ENCODE measurements around the gene VDAC1.

Gene VDAC1

GRCh38 chr5:133995341-133995740 is 9.4 kb downstream of the VDAC1 start:
- DNase-seq (ENCODE audit: low read depth): peak; percentile 27
- H3K4me3 ChIP-seq (ENCODE audit: low read depth, low read length): no peak overlapping the region
- no peak for TF ChIP-seq CTCF (conservative IDR thresholded peaks at IDR 0.05; ENCODE audit: low read depth, low read length)

- no peak overlapping the region for H3K4me3 ChIP-seq (ENCODE audit: low read depth, low read length)
- no peak for TF ChIP-seq CTCF (conservative IDR thresholded peaks at IDR 0.05; ENCODE audit: low read depth, low read length)
Measured at GRCh38 chr5:133994990-133995333, 9.8 kb downstream of the VDAC1 start.

GRCh38 chr5:133994297-133994989 is 10.3 kb downstream of the VDAC1 start:
- DNase-seq (ENCODE audit: low read depth): no peak
- H3K4me3 ChIP-seq (ENCODE audit: low read depth, low read length): no peak overlapping the region
- no peak for TF ChIP-seq CTCF (conservative IDR thresholded peaks at IDR 0.05; ENCODE audit: low read depth, low read length)

More at GRCh38 chr5:133994990-133995333, 9.8 kb downstream of the VDAC1 start:
- no peak for DNase-seq (ENCODE audit: low read depth)

DNA sequence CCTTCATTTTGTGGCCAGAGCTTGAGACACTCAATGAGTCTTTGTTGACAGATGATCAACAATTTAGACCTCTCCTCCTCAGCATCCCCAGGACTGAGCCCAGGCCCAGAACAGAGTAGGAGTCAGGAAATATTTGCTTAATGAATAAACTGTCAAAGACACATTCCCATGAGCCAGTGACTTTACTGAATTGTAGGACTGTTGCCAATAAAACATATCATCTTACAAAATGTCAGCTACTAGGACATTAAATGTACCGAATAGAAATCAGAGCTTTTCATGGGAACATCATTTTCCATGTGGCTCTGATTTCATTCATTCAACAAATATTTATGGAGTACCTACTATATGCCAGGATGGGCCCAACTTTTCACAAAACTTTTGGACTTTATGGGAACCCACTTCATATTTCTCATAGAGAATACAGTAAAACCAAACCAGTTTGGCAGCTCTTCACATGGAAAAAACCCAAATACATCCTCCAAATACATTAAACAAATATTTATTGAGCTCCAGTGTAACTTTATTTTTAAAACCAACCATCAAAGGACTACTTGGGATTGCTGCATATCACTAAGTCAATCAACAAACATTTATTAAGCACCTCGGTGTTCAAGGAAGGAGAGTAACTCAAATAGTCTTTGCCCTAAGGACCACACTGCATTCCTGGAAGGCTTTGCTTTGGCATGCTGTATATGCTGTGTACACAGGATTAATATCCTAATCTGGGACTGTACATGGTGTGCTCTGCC is 11.4 kb downstream of the VDAC1 start:
- H3K4me3 ChIP-seq (ENCODE audit: low read depth, low read length): no peak overlapping the region
- no peak for TF ChIP-seq CTCF (conservative IDR thresholded peaks at IDR 0.05; ENCODE audit: low read depth, low read length)
- DNase-seq (ENCODE audit: low read depth): peak; percentile 65

- DNase-seq (ENCODE audit: low read depth): no peak
- no peak for TF ChIP-seq CTCF (conservative IDR thresholded peaks at IDR 0.05; ENCODE audit: low read depth, low read length)
- no peak overlapping the region for H3K4me3 ChIP-seq (ENCODE audit: low read depth, low read length)
Measured at GRCh38 chr5:133992429-133993155, 12.2 kb downstream of the VDAC1 start.

- no peak for TF ChIP-seq CTCF (conservative IDR thresholded peaks at IDR 0.05; ENCODE audit: low read depth, low read length)
- no peak for DNase-seq (ENCODE audit: low read depth)
- no peak overlapping the region for H3K4me3 ChIP-seq (ENCODE audit: low read depth, low read length)
Measured at GRCh38 chr5:133991171-133991910, 13.4 kb downstream of the VDAC1 start.
